ENCODE data around the gene NBEA. TPM values are rescaled to one million over a fixed set of nuclear protein-coding genes. Genes with fewer than 3 reads are reported as not detected.

NBEA gene
- total RNA-seq, 2 experiments from 2014 or later: 3.5 to 3.8 TPM

DNA sequence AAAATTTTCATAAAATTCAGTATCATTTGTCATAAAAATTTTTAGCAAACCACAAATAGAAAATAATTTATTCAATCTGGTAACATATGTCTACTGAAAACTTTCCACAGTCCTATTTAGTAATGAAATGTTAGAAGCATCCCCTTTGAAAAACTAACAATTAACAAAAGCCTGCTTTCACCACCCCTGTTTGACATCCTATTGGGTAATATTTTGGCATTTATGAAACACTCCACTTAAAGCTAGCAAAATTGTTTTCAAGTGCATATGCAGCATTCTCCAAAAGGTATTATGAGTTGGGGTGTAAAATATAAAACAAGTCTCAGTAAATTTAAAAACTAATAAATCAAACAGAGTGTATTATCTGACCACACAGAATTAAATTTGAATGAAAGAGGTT, 189.4 kb downstream of the NBEA start:
- no peaks in the 10 kb centered on the region for H3K36me3 Mint-ChIP-seq (ENCODE audit: low read depth)
- H3K4me1 Mint-ChIP-seq (ENCODE audit: low read depth): no peaks in the 10 kb centered on the region
- H3K27ac Mint-ChIP-seq: no peak overlapping the region
- H3K4me3 Mint-ChIP-seq: no peak overlapping the region
- no peaks in the 10 kb centered on the region for H3K4me1 ChIP-seq (ENCODE audit: insufficient read depth, low read length)
- no peak overlapping the region for H3K27ac ChIP-seq (ENCODE audit: low read depth in 1 of 2, low read length in 2 of 2)
- H3K4me3 ChIP-seq (ENCODE audit: low read length): no peak overlapping the region
- TF ChIP-seq, protein P1, sequence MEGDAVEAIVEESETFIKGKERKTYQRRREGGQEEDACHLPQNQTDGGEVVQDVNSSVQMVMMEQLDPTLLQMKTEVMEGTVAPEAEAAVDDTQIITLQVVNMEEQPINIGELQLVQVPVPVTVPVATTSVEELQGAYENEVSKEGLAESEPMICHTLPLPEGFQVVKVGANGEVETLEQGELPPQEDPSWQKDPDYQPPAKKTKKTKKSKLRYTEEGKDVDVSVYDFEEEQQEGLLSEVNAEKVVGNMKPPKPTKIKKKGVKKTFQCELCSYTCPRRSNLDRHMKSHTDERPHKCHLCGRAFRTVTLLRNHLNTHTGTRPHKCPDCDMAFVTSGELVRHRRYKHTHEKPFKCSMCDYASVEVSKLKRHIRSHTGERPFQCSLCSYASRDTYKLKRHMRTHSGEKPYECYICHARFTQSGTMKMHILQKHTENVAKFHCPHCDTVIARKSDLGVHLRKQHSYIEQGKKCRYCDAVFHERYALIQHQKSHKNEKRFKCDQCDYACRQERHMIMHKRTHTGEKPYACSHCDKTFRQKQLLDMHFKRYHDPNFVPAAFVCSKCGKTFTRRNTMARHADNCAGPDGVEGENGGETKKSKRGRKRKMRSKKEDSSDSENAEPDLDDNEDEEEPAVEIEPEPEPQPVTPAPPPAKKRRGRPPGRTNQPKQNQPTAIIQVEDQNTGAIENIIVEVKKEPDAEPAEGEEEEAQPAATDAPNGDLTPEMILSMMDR (IDR thresholded peaks at IDR 0.05): no peak
- intact Hi-C loops (cut with DNase I, micrococcal nuclease): loop anchor here in 1 of 2 experiments (5.0 kb wide), 1 partner anchor 119 kb away; no protein-coding TSS in a partner anchor
- ChIA-PET POLR2A (no interaction called here), CTCF (no interaction called here)
- no peak for DNase-seq
- no peaks in the 10 kb centered on the region for H3K9me3 Mint-ChIP-seq
- no peaks in the 10 kb centered on the region for H3K9me3 ChIP-seq (ENCODE audit: control insufficient read depth in 1 of 2, insufficient read depth in 1 of 2, low read length in 2 of 2)
- H3K27me3 Mint-ChIP-seq: no peaks in the 10 kb centered on the region
- no peaks in the 10 kb centered on the region for H3K27me3 ChIP-seq (ENCODE audit: control insufficient read depth in 1 of 2, insufficient read depth in 2 of 2, low read length in 2 of 2)
- ATAC-seq (ENCODE audit: poor library complexity): no peak
- H3K36me3 ChIP-seq (ENCODE audit: insufficient read depth, low read length): no peaks in the 10 kb centered on the region

DNA sequence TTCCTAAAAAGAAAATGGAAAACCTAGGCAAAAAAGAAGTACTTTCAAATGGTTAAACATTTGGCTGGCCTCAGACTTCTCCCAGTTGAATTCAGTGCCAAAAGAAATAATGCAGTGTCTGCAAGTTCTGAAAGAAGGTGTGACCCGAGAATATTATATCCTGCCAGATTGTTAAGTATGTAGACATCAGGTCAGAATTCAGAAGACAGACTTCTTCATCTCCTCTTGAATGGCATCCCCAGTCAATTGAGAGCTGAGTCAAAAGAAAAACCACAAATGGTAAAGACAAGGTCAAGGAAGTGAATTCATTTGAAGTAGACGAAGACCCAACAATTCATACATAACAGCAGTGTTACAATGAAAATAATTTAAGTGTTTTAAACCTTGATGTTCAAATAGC, 194.5 kb downstream of the NBEA start:
- ATAC-seq (ENCODE audit: poor library complexity): no peak
- Mint-ChIP-seq H3K9me3 (no peaks in the 10 kb centered on the region), H3K27ac (no peak overlapping the region), H3K36me3 (ENCODE audit: low read depth) (no peaks in the 10 kb centered on the region), H3K27me3 (no peaks in the 10 kb centered on the region), H3K4me3 (no peak overlapping the region), H3K4me1 (ENCODE audit: low read depth) (no peaks in the 10 kb centered on the region)
- DNase-seq: no peak
- Histone ChIP-seq H3K4me1 (ENCODE audit: insufficient read depth, low read length) (no peaks in the 10 kb centered on the region), H3K9me3 (ENCODE audit: control insufficient read depth in 1 of 2, insufficient read depth in 1 of 2, low read length in 2 of 2) (no peaks in the 10 kb centered on the region), H3K27ac (ENCODE audit: low read depth in 1 of 2, low read length in 2 of 2) (no peak overlapping the region), H3K36me3 (ENCODE audit: insufficient read depth, low read length) (no peaks in the 10 kb centered on the region), H3K4me3 (ENCODE audit: low read length) (no peak overlapping the region), H3K27me3 (ENCODE audit: control insufficient read depth in 1 of 2, insufficient read depth in 2 of 2, low read length in 2 of 2) (no peaks in the 10 kb centered on the region)
- TF ChIP-seq, protein P1 (IDR thresholded peaks at IDR 0.05): no peak
- ChIA-PET CTCF (no interaction called here), POLR2A (no interaction called here)
- intact Hi-C loops (cut with DNase I, micrococcal nuclease): no loop called here

DNA sequence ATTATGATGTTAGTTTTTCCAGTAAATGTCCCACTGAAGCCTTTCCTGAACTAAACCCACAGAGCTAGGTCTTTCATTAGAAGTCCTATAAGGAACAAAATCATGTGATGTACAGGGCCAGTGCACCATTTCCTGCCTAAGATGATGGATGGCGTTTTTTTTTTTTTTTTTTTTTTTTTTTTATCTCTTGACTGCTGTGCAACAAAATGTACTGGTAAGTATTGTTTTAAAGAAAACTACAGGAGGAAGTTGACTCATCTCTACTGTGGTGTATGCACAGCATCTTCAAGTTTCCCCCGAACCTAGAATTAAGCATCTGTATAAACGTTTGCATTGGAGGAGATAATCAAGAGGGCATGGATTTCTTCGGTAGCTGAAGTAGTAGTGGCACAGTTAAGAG, 197.5 kb downstream of the NBEA start:
- H3K9me3 Mint-ChIP-seq: no peaks in the 10 kb centered on the region
- no peaks in the 10 kb centered on the region for H3K27me3 Mint-ChIP-seq
- no peak overlapping the region for H3K4me3 Mint-ChIP-seq
- DNase-seq: no peak
- intact Hi-C loops (cut with DNase I, micrococcal nuclease): no loop called here
- H3K27ac Mint-ChIP-seq: no peak overlapping the region
- Histone ChIP-seq H3K9me3 (ENCODE audit: control insufficient read depth in 1 of 2, insufficient read depth in 1 of 2, low read length in 2 of 2) (no peaks in the 10 kb centered on the region), H3K27ac (ENCODE audit: low read depth in 1 of 2, low read length in 2 of 2) (no peak overlapping the region), H3K4me1 (ENCODE audit: insufficient read depth, low read length) (no peaks in the 10 kb centered on the region), H3K4me3 (ENCODE audit: low read length) (no peak overlapping the region), H3K27me3 (ENCODE audit: control insufficient read depth in 1 of 2, insufficient read depth in 2 of 2, low read length in 2 of 2) (no peaks in the 10 kb centered on the region), H3K36me3 (ENCODE audit: insufficient read depth, low read length) (no peaks in the 10 kb centered on the region)
- no peaks in the 10 kb centered on the region for H3K4me1 Mint-ChIP-seq (ENCODE audit: low read depth)
- peaks cover 4% of the 10 kb centered on the region for H3K36me3 Mint-ChIP-seq (ENCODE audit: low read depth)
- TF ChIP-seq, protein P1 (IDR thresholded peaks at IDR 0.05): no peak
- ChIA-PET POLR2A (no interaction called here), CTCF (no interaction called here)
- no peak for ATAC-seq (ENCODE audit: poor library complexity)

Data from CD4-positive, alpha-beta T cell (primary cell).